SK-N-SH (cell line): Measurements from ENCODE around the gene SSMEM1. TPM values are rescaled to one million over a fixed set of nuclear protein-coding genes. Genes with fewer than 3 reads are reported as not detected.

Experiments
- CTCF ChIA-PET: fragments of 300-600, 350-600 bp; formaldehyde crosslinking; extraction: SDS; loops from one replicate; lab custom pipeline; 2021; lab: Yijun Ruan, JAX
- POLR2A ChIA-PET: fragments of 350-600 bp; sonication (Branson Sonifier 250); formaldehyde crosslinking; extraction: SDS; loops from one replicate; lab custom pipeline; 2020; ENCODE audit warnings: antibody characterized with exemption, inconsistent platforms; lab: Yijun Ruan, JAX
- DNase-seq: peaks from one replicate; pipeline ENCODE4 v3.0.0; 2012
- H2AFZ ChIP-seq: fragments of 200-600 bp; sonication (generic); 2 replicates; pipeline ENCODE4 v1.8.1; 2016; ENCODE audit warnings: antibody characterized with exemption, mild to moderate bottlenecking, low read depth
- H3F3A ChIP-seq: fragments of 200-600 bp; sonication (generic); replicated peaks from 2 replicates; pipeline ENCODE3; 2016; ENCODE audit warnings: antibody characterized with exemption, mild to moderate bottlenecking; ENCODE audit not compliant: insufficient read depth
- H3K27ac ChIP-seq, 2 experiments: fragments of 200-500 bp in 1 of 2; fragments of 200-600 bp in 1 of 2; sonication (Bioruptor generic) in 1 of 2; sonication (generic), shearing (Covaris generic) in 1 of 2; 2 replicates each; pipeline versions ENCODE4 v1.5.1 to v1.6.1; 2014 to 2016; ENCODE audit warnings: low read depth in 2 of 2, inconsistent platforms in 1 of 2, low read length in 1 of 2, mild to moderate bottlenecking in 1 of 2, mixed read lengths in 1 of 2
- H3K27me3 ChIP-seq: fragments of 200-600 bp; sonication (generic), shearing (Covaris generic); 2 replicates; pipeline ENCODE4 v1.6.1; 2016; ENCODE audit warnings: mixed run types; ENCODE audit not compliant: insufficient read depth
- H3K36me3 ChIP-seq, 2 experiments: fragments of 200-500 bp in 1 of 2; fragments of 200-600 bp in 1 of 2; sonication (Bioruptor generic) in 1 of 2; sonication (generic) in 1 of 2; replicated peaks in 1 of 2; 2 replicates each; pipeline versions ENCODE3 to v1.5.1; 2014 to 2016; ENCODE audit warnings: low read length in 1 of 2, mild to moderate bottlenecking in 1 of 2; ENCODE audit not compliant: insufficient read depth in 2 of 2, control insufficient read depth in 1 of 2
- H3K4me1 ChIP-seq, 2 experiments: fragments of 200-500 bp in 1 of 2; fragments of 200-600 bp in 1 of 2; sonication (Bioruptor generic) in 1 of 2; sonication (generic), shearing (Covaris generic) in 1 of 2; 2 replicates each; pipeline versions ENCODE4 v1.5.1 to v1.6.1; 2014 to 2016; ENCODE audit warnings: low read depth in 1 of 2, low read length in 1 of 2, mixed run types in 1 of 2; ENCODE audit not compliant: insufficient read depth in 2 of 2, control insufficient read depth in 1 of 2
- H3K4me2 ChIP-seq: fragments of 200-600 bp; sonication (generic), shearing (Covaris generic); 2 replicates; pipeline ENCODE4 v1.6.1; 2017; ENCODE audit warnings: mixed run types
- H3K4me3 ChIP-seq, 2 experiments: fragments of 200-500 bp in 1 of 2; fragments of 200-600 bp in 1 of 2; sonication (Bioruptor generic) in 1 of 2; sonication (generic), shearing (Covaris generic) in 1 of 2; 2 replicates each; pipeline versions ENCODE4 v1.5.1 to v1.8.1; 2014 to 2016; ENCODE audit warnings: low read depth in 2 of 2, inconsistent platforms in 1 of 2, low read length in 1 of 2, mild to moderate bottlenecking in 1 of 2, mixed read lengths in 1 of 2, moderate library complexity in 1 of 2
- H3K79me2 ChIP-seq: fragments of 200-600 bp; sonication (generic); 2 replicates; pipeline ENCODE4 v1.8.1; 2017; ENCODE audit warnings: mild to moderate bottlenecking; ENCODE audit not compliant: insufficient read depth
- H3K9ac ChIP-seq: fragments of 200-600 bp; sonication (generic); 2 replicates; pipeline ENCODE4 v1.6.1; 2017; ENCODE audit warnings: mixed run types
- H3K9me2 ChIP-seq: fragments of 200-600 bp; sonication (generic); 2 replicates; pipeline ENCODE4 v1.6.1; 2017; ENCODE audit warnings: mixed run types
- H3K9me3 ChIP-seq: fragments of 200-600 bp; sonication (generic); 2 replicates; pipeline ENCODE4 v1.6.1; 2017; ENCODE audit warnings: mixed run types, mild to moderate bottlenecking, moderate library complexity
- H4K20me1 ChIP-seq: fragments of 200-600 bp; sonication (generic); 2 replicates; pipeline ENCODE4 v1.6.1; 2017; ENCODE audit warnings: mild to moderate bottlenecking, mixed run types; ENCODE audit not compliant: insufficient read depth
- CHD2 ChIP-seq: fragments of 150-350 bp; IDR thresholded peaks from 2 replicates; pipeline ENCODE4 v1.6.1; 2018; ENCODE audit warnings: low read length; ENCODE audit not compliant: partially characterized antibody
- CTCF ChIP-seq: fragments of 200-600 bp; sonication (generic); IDR thresholded peaks from 2 replicates; pipeline ENCODE4 v1.6.1; 2017; ENCODE audit warnings: antibody characterized with exemption, mild to moderate bottlenecking, moderate library complexity
- ELF1 ChIP-seq: IDR thresholded peaks from 2 replicates; pipeline ENCODE4 v1.4.0; 2012
- EP300 ChIP-seq, 2 experiments: IDR thresholded peaks; 2 replicates each; pipeline versions ENCODE4 v1.4.0 to v1.6.1; 2012; ENCODE audit warnings: borderline replicate concordance in 1 of 2, low read depth in 1 of 2, low read length in 1 of 2
- FOSL2 ChIP-seq: IDR thresholded peaks from 2 replicates; pipeline ENCODE4 v1.4.0; 2012; ENCODE audit warnings: low read depth, mild to moderate bottlenecking, moderate library complexity, borderline replicate concordance
- FOXJ3 ChIP-seq: sonication (generic); formaldehyde crosslinking; IDR thresholded peaks from 2 replicates; pipeline ENCODE4 v1.5.1; 2020; ENCODE audit warnings: mild to moderate bottlenecking, missing genetic modification reagents
- FOXM1 ChIP-seq: IDR thresholded peaks from 2 replicates; pipeline ENCODE4 v1.4.0; 2012; ENCODE audit warnings: low read depth, mild to moderate bottlenecking
- GABPA ChIP-seq: IDR thresholded peaks from 2 replicates; pipeline ENCODE4 v1.4.0; 2012; ENCODE audit warnings: low read depth, mild to moderate bottlenecking
- GATA2 ChIP-seq: sonication (generic); formaldehyde crosslinking; IDR thresholded peaks from 2 replicates; pipeline ENCODE4 v1.5.0; 2020; ENCODE audit warnings: mild to moderate bottlenecking, missing genetic modification reagents
- NFIC ChIP-seq: IDR thresholded peaks from 2 replicates; pipeline ENCODE4 v1.4.0; 2012; ENCODE audit warnings: borderline replicate concordance
- POLR2AphosphoS5 ChIP-seq: IDR thresholded peaks from 2 replicates; pipeline ENCODE4 v1.6.1; 2012; ENCODE audit warnings: low read depth, low read length
- RCOR1 ChIP-seq: fragments of 150-350 bp; IDR thresholded peaks from 2 replicates; pipeline ENCODE4 v1.6.1; 2017; ENCODE audit warnings: antibody characterized with exemption, low read length
- RFX5 ChIP-seq: IDR thresholded peaks from 2 replicates; pipeline ENCODE4 v1.6.1; 2012; ENCODE audit warnings: mild to moderate bottlenecking, improper control_type of control experiment, low read length
- SIN3A ChIP-seq: IDR thresholded peaks from 2 replicates; pipeline ENCODE4 v1.6.1; 2012; ENCODE audit warnings: low read depth, mild to moderate bottlenecking, low read length, moderate library complexity, borderline replicate concordance
- SMC3 ChIP-seq: IDR thresholded peaks from 2 replicates; pipeline ENCODE4 v1.6.1; 2012; ENCODE audit warnings: low read depth, low read length, improper control_type of control experiment
- TAF1 ChIP-seq: IDR thresholded peaks from 2 replicates; pipeline ENCODE4 v1.6.1; 2012; ENCODE audit warnings: low read depth, mild to moderate bottlenecking, low read length, moderate library complexity, borderline replicate concordance
- TCF12 ChIP-seq: IDR thresholded peaks from 2 replicates; pipeline ENCODE4 v1.4.0; 2012
- TEAD4 ChIP-seq: IDR thresholded peaks from 2 replicates; pipeline ENCODE4 v1.4.0; 2012; ENCODE audit warnings: mild to moderate bottlenecking, borderline replicate concordance; ENCODE audit not compliant: insufficient read depth
- USF2 ChIP-seq: fragments of 150-350 bp; IDR thresholded peaks from 2 replicates; pipeline ENCODE4 v1.6.1; 2017; ENCODE audit warnings: antibody characterized with exemption, low read length, low read depth, borderline replicate concordance
- YY1 ChIP-seq: IDR thresholded peaks from 2 replicates; pipeline ENCODE4 v1.4.0; 2012; ENCODE audit warnings: low read depth, mild to moderate bottlenecking
- WGBS: methylation state at CpG from one replicate; pipeline ENCODE4 v1.1.6; 2017; ENCODE audit warnings: low lambda C conversion rate; 5-methylcytosine and 5-hydroxymethylcytosine counted together
- polyA plus RNA-seq, 3 experiments: library from polyadenylated mRNA; depleted of rRNA; stranded (reverse); fragments of >200 nt; gene quantifications; 2 replicates each; pipeline ENCODE4 v1.2.3, GENCODE V29; 2012

Gene SSMEM1
- polyA plus RNA-seq, 1 of the 3 experiments (the other 2 are of a cell fraction): not detected

GRCh38 chr7:130240240-130240639, 32.6 kb downstream of the SSMEM1 start:
- H3K9me2 ChIP-seq: no peaks in the 10 kb centered on the region
- POLR2A ChIA-PET: no interaction called here
- peaks cover 0 to 2% of the 10 kb centered on the region in 2 experiments; a peak in 1 of 4 replicates for H3K4me1 ChIP-seq
- H3K9me3 ChIP-seq: no peaks in the 10 kb centered on the region
- 90% methylated on average over 1 of the region's 1 CpG for whole genome bisulfite sequencing
- TF ChIP-seq TAF1 (no peak), SMC3 (no peak), CHD2 (no peak), ELF1 (no peak), CTCF (no peak), GABPA (no peak), POLR2AphosphoS5 (no peak), RCOR1 (no peak), TEAD4 (no peak), USF2 (no peak)
- H3K27me3 ChIP-seq: no peaks in the 10 kb centered on the region
- H3K9ac ChIP-seq: no peak overlapping the region
- H3K4me2 ChIP-seq: no peak overlapping the region
- H3K36me3 ChIP-seq: no peaks in the 10 kb centered on the region
- DNase-seq: no peak
- no peak overlapping the region for H3K27ac ChIP-seq
- H3K4me3 ChIP-seq: no peak overlapping the region
- H2AFZ ChIP-seq: no peak overlapping the region
- H3K79me2 ChIP-seq: no peaks in the 10 kb centered on the region
- H3F3A ChIP-seq: peaks cover 5% of the 10 kb centered on the region
- no peaks in the 10 kb centered on the region for H4K20me1 ChIP-seq
- CTCF ChIA-PET: interaction anchor here (0.8 to 2.7 kb wide), 4 partner anchors 11 to 520 kb away, joined by 3 to 8 read pairs (median 4); no protein-coding TSS in a partner anchor

GRCh38 chr7:130242198-130243014, 34.7 kb downstream of the SSMEM1 start:
- H3K4me3 ChIP-seq: peak overlapping the region in 1 of 2 experiments; percentile 13; a peak in 1 of 4 replicates
- POLR2A ChIA-PET: no interaction called here
- no peak overlapping the region for H3K4me2 ChIP-seq
- no peak overlapping the region for H3K27ac ChIP-seq
- CTCF ChIA-PET: interaction anchor here (0.7 to 1.8 kb wide), 8 partner anchors 11 to 516 kb away, joined by 3 to 7 read pairs (median 3); partner anchors contain the start of gene TMEM209
- H3F3A ChIP-seq: peaks cover 5% of the 10 kb centered on the region
- H3K36me3 ChIP-seq: no peaks in the 10 kb centered on the region
- no peaks in the 10 kb centered on the region for H3K27me3 ChIP-seq
- H3K9ac ChIP-seq: no peak overlapping the region
- 50% methylated on average over 5 of the region's 5 CpGs for WGBS
- DNase-seq: peak; percentile 68
- H4K20me1 ChIP-seq: no peaks in the 10 kb centered on the region
- H3K9me2 ChIP-seq: no peaks in the 10 kb centered on the region
- H3K4me1 ChIP-seq: peaks cover 0 to 2% of the 10 kb centered on the region in 2 experiments; a peak in 1 of 4 replicates
- H3K9me3 ChIP-seq: no peaks in the 10 kb centered on the region
- H2AFZ ChIP-seq: 0 out of 2 replicates have a peak overlapping the region, but pooled peaks have one; percentile 4
- H3K79me2 ChIP-seq: no peaks in the 10 kb centered on the region
- TF ChIP-seq TAF1 (no peak), YY1 (no peak), FOXM1 (no peak), POLR2AphosphoS5 (no peak), FOSL2 (peak; percentile 26; the same call in 1 of the 2 replicates), RCOR1 (no peak), USF2 (no peak), FOXJ3 (CRISPR knock-in tag) (no peak), EP300 (IDR thresholded peaks at IDR 0.05; ENCODE audit: borderline replicate concordance in 1 of 2, low read depth in 1 of 2, low read length in 1 of 2) (peak in 1 of 2 experiments; percentile 39; a peak in 1 of 4 replicates), SIN3A (no peak), TCF12 (peak; percentile 56; the same call in 1 of the 2 replicates), GATA2 (CRISPR knock-in tag) (no peak), NFIC (no peak), RFX5 (no peak), ELF1 (no peak), CTCF (peak; percentile 87)
